Transverse colon (tissue), 4 donors: ENCODE measurements around the gene BMP6.

Experiments used
- EP300 ChIP-seq: sonication (generic); formaldehyde crosslinking; IDR thresholded peaks from one replicate; pipeline ENCODE4 v1.6.1; 2017; ENCODE audit warnings: antibody characterized with exemption, low read depth
- POLR2A ChIP-seq: fragments of 450-650 bp; IDR thresholded peaks from one replicate; pipeline ENCODE4 v1.6.1; 2016; ENCODE audit warnings: antibody characterized with exemption, mild to moderate bottlenecking, moderate library complexity
- POLR2AphosphoS5 ChIP-seq, 3 donors: sonication (generic); formaldehyde crosslinking; IDR thresholded peaks; one replicate each; pipeline ENCODE4 v1.6.1; 2016; ENCODE audit warnings: antibody characterized with exemption in 3 of 3
- TF ChIP-seq, protein P1 (sequence below), 5 experiments: fragments of 200-600 bp in 3 of 5; fragments of 450-650 bp in 2 of 5; sonication (generic) in 3 of 5; IDR thresholded peaks; 1 replicate in 2 of 5; 2 replicates in 3 of 5; pipeline ENCODE4 v1.5.1; 2016 to 2017; ENCODE audit warnings: antibody characterized with exemption in 5 of 5, inconsistent platforms in 3 of 5, mild to moderate bottlenecking in 2 of 5, moderate library complexity in 1 of 5

DNA sequence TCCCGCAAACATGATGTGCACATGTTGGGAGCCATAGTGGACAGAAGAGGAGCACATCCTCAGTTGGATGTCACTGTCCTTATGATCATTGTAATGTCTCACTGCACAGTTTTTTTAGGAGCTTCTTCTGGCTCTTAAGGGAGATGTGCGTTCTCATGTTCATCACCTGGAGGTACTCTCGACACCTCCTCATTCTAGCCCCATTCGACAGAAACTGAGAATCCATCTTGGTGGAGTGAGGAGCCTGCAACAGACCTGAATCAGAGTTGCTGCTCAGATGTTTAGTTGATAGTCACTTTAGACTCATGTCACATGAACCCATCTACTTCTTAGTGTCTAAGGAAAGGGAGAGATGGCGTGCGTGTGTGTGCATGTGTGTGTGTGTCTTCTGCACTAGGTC, 2.3 kb upstream of the BMP6 start:
- TF ChIP-seq EP300 (no peak), POLR2A (no peak), POLR2AphosphoS5 (IDR thresholded peaks at IDR 0.05) (no peak)
- TF ChIP-seq, protein P1, sequence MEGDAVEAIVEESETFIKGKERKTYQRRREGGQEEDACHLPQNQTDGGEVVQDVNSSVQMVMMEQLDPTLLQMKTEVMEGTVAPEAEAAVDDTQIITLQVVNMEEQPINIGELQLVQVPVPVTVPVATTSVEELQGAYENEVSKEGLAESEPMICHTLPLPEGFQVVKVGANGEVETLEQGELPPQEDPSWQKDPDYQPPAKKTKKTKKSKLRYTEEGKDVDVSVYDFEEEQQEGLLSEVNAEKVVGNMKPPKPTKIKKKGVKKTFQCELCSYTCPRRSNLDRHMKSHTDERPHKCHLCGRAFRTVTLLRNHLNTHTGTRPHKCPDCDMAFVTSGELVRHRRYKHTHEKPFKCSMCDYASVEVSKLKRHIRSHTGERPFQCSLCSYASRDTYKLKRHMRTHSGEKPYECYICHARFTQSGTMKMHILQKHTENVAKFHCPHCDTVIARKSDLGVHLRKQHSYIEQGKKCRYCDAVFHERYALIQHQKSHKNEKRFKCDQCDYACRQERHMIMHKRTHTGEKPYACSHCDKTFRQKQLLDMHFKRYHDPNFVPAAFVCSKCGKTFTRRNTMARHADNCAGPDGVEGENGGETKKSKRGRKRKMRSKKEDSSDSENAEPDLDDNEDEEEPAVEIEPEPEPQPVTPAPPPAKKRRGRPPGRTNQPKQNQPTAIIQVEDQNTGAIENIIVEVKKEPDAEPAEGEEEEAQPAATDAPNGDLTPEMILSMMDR (IDR thresholded peaks at IDR 0.05), result no peak
